ENCODE measurements around the gene C8G.

DNA sequence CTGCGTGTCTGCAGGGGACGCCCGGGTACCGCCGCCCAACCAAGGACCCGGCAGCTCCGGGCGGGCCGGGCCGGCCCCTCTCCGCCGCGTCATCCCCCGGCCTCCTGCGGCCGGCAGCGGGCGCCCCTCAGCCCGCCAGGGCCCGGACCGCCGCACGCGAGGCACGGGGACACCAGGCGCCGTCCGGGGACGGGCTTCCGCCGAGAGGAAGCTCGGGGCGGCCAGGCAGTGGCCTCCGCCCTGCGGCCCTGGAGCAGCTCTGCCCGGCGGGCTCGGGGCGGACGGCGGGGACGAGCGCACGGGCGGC is 878 bp upstream of the C8G start:
- TF ChIP-seq, protein P1, sequence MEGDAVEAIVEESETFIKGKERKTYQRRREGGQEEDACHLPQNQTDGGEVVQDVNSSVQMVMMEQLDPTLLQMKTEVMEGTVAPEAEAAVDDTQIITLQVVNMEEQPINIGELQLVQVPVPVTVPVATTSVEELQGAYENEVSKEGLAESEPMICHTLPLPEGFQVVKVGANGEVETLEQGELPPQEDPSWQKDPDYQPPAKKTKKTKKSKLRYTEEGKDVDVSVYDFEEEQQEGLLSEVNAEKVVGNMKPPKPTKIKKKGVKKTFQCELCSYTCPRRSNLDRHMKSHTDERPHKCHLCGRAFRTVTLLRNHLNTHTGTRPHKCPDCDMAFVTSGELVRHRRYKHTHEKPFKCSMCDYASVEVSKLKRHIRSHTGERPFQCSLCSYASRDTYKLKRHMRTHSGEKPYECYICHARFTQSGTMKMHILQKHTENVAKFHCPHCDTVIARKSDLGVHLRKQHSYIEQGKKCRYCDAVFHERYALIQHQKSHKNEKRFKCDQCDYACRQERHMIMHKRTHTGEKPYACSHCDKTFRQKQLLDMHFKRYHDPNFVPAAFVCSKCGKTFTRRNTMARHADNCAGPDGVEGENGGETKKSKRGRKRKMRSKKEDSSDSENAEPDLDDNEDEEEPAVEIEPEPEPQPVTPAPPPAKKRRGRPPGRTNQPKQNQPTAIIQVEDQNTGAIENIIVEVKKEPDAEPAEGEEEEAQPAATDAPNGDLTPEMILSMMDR (IDR thresholded peaks at IDR 0.05; ENCODE audit: insufficient read depth, low read depth, low read length), result no peak
- TF ChIP-seq EZH2 (IDR thresholded peaks at IDR 0.05; ENCODE audit: insufficient read depth, low read length), result no peak
